Liver (tissue), 9 donors: Measurements from ENCODE around the gene PHACTR4. TPM values are rescaled to one million over a fixed set of nuclear protein-coding genes. Genes with fewer than 3 reads are reported as not detected.

Experiments
- DNase-seq: peaks from one replicate; pipeline ENCODE4 v3.0.0-alpha.2; 2017; ENCODE audit warnings: low spot score
- H3K27ac ChIP-seq, 2 donors: one replicate each; pipeline ENCODE4 v1.7.0; 2013; ENCODE audit warnings: inconsistent platforms in 2 of 2, low read length in 2 of 2, control low read depth in 1 of 2, low read depth in 1 of 2, mild to moderate bottlenecking in 1 of 2
- H3K27me3 ChIP-seq, 4 donors: one replicate each; pipeline versions ENCODE4 v1.6.1 to v1.7.0; 2013; ENCODE audit warnings: low read length in 3 of 4, inconsistent platforms in 1 of 4, mild to moderate bottlenecking in 1 of 4, moderate library complexity in 1 of 4; ENCODE audit not compliant: control insufficient read depth in 4 of 4, insufficient read depth in 4 of 4
- H3K36me3 ChIP-seq, 4 donors: one replicate each; pipeline versions ENCODE4 v1.6.1 to v1.7.0; 2013; ENCODE audit warnings: low read length in 3 of 4, mild to moderate bottlenecking in 3 of 4, low read depth in 1 of 4, moderate library complexity in 1 of 4; ENCODE audit not compliant: control insufficient read depth in 4 of 4, insufficient read depth in 3 of 4
- H3K4me1 ChIP-seq, 4 donors: one replicate each; pipeline versions ENCODE4 v1.6.1 to v1.7.0; 2013; ENCODE audit warnings: low read length in 3 of 4, mild to moderate bottlenecking in 3 of 4, moderate library complexity in 1 of 4; ENCODE audit not compliant: control insufficient read depth in 4 of 4, insufficient read depth in 4 of 4
- H3K4me3 ChIP-seq, 3 donors: one replicate each; pipeline versions ENCODE4 v1.6.1 to v1.7.0; 2013; ENCODE audit warnings: low read length in 3 of 3, control low read depth in 1 of 3, low read depth in 1 of 3, mild to moderate bottlenecking in 1 of 3
- H3K9ac ChIP-seq, 2 donors: one replicate each; pipeline ENCODE4 v1.7.0; 2013; ENCODE audit warnings: low read length in 2 of 2, mild to moderate bottlenecking in 2 of 2, moderate library complexity in 2 of 2, control low read depth in 1 of 2, low read depth in 1 of 2
- H3K9me3 ChIP-seq, 4 donors: one replicate each; pipeline versions ENCODE4 v1.6.1 to v1.7.0; 2013; ENCODE audit warnings: low read length in 3 of 4; ENCODE audit not compliant: control insufficient read depth in 4 of 4
- ATF3 ChIP-seq: IDR thresholded peaks from 2 replicates; pipeline ENCODE4 v1.6.1; 2016; ENCODE audit warnings: antibody characterized with exemption
- EGR1 ChIP-seq, 2 donors: IDR thresholded peaks; 2 replicates each; pipeline ENCODE4 v1.6.1; 2016 to 2018; ENCODE audit warnings: antibody characterized with exemption in 2 of 2, low read depth in 2 of 2
- FOXA1 ChIP-seq: IDR thresholded peaks from 2 replicates; pipeline ENCODE4 v1.6.1; 2016; ENCODE audit warnings: antibody characterized with exemption
- FOXA2 ChIP-seq: IDR thresholded peaks from 2 replicates; pipeline ENCODE4 v1.6.1; 2016; ENCODE audit warnings: antibody characterized with exemption
- GABPA ChIP-seq, 2 donors: IDR thresholded peaks in 1 of 2; conservative IDR thresholded peaks in 1 of 2; 2 replicates each; pipeline ENCODE4 v1.6.1; 2016; ENCODE audit warnings: antibody characterized with exemption in 2 of 2, mild to moderate bottlenecking in 1 of 2, moderate library complexity in 1 of 2
- HNF4A ChIP-seq, 2 donors: conservative IDR thresholded peaks; 2 replicates each; pipeline ENCODE4 v1.6.1; 2016; ENCODE audit warnings: antibody characterized with exemption in 2 of 2, mild to moderate bottlenecking in 2 of 2
- HNF4G ChIP-seq: IDR thresholded peaks from 2 replicates; pipeline ENCODE4 v1.6.1; 2016; ENCODE audit warnings: antibody characterized with exemption
- JUND ChIP-seq, 2 donors: IDR thresholded peaks; 2 replicates each; pipeline ENCODE4 v1.6.1; 2016; ENCODE audit warnings: antibody characterized with exemption in 2 of 2
- MAX ChIP-seq: IDR thresholded peaks from 2 replicates; pipeline ENCODE4 v1.6.1; 2016; ENCODE audit warnings: antibody characterized with exemption
- NR2F2 ChIP-seq: IDR thresholded peaks from 2 replicates; pipeline ENCODE4 v1.6.1; 2016; ENCODE audit warnings: antibody characterized with exemption
- RAD21 ChIP-seq, 2 donors: IDR thresholded peaks; 2 replicates each; pipeline ENCODE4 v1.6.1; 2016; ENCODE audit warnings: antibody characterized with exemption in 2 of 2, mild to moderate bottlenecking in 2 of 2
- RXRA ChIP-seq, 2 donors: IDR thresholded peaks; 2 replicates each; pipeline ENCODE4 v1.6.1; 2017 to 2018; ENCODE audit warnings: antibody characterized with exemption in 2 of 2, mild to moderate bottlenecking in 1 of 2
- SP1 ChIP-seq: IDR thresholded peaks from 2 replicates; pipeline ENCODE4 v1.6.1; 2018; ENCODE audit warnings: antibody characterized with exemption, mild to moderate bottlenecking
- TAF1 ChIP-seq: conservative IDR thresholded peaks from 2 replicates; pipeline ENCODE4 v1.6.1; 2016; ENCODE audit warnings: antibody characterized with exemption, mild to moderate bottlenecking
- YY1 ChIP-seq: IDR thresholded peaks from 2 replicates; pipeline ENCODE4 v1.6.1; 2016; ENCODE audit warnings: antibody characterized with exemption, mild to moderate bottlenecking
- WGBS: extraction: QIAGEN DNeasy Blood & Tissue Kit; methylation state at CpG from one replicate; pipeline ENCODE4 v1.1.7; 2013; 5-methylcytosine and 5-hydroxymethylcytosine counted together
- polyA plus RNA-seq, 2 donors: library from polyadenylated mRNA; stranded (reverse) in 1 of 2; unstranded in 1 of 2; fragments of 200-250 nt in 1 of 2; fragments of >200 nt in 1 of 2; fragmentation: Nextera tagmentation in 1 of 2; extraction: Ambion mirVana in 1 of 2; gene quantifications; one replicate each; pipeline versions ENCODE4 v1.2.1 to v1.2.3, GENCODE V29; 2013 to 2015
- total RNA-seq, 2 donors: library from RNA; depleted of rRNA; stranded (reverse); fragments of >200 nt; gene quantifications; one replicate each; pipeline ENCODE4 v1.2.3, GENCODE V29; 2014
- TF ChIP-seq, protein P1 (sequence below): IDR thresholded peaks from 2 replicates; pipeline ENCODE4 v1.6.1; 2016; ENCODE audit warnings: antibody characterized with exemption
- TF ChIP-seq, protein P2 (sequence below): IDR thresholded peaks from 2 replicates; pipeline ENCODE4 v1.6.1; 2016; ENCODE audit warnings: antibody characterized with exemption, mild to moderate bottlenecking
- TF ChIP-seq, protein P3 (sequence below): fragments of 150-350 bp; IDR thresholded peaks from 2 replicates; pipeline ENCODE4 v1.5.1; 2017; ENCODE audit warnings: improper control_type of control experiment, low read depth, low read length; ENCODE audit not compliant: missing input control
- donor health status: healthy.
- donor health status: healthy.
- donor health status: healthy.
- donor health status: healthy.
- donor health status: healthy.

The PHACTR4 gene
- total and polyA plus RNA-seq, 4 donors, result 8.9 to 22.6 (median 10.8) TPM

DNA sequence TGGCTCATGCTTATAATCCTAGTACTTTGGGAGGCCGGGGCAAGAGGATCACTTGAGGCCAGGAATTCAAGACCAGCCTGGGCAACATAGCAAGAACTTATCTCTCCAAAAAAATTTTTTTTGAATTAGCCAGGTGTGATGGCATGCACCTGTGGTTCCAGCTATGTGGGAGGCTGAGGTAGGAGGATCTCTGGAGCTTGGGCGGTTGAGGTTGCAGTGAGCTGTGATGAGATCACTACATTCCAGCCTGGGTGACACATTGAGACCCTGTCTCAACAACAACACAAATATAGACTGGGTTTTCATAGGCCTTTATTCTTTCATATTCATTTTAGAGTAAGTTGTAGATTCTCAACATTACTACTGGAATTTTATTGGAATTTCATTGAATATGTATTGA, 27.9 kb upstream of the PHACTR4 start:
- no peaks in the 10 kb centered on the region for H3K4me1 ChIP-seq
- TF ChIP-seq, protein P1, sequence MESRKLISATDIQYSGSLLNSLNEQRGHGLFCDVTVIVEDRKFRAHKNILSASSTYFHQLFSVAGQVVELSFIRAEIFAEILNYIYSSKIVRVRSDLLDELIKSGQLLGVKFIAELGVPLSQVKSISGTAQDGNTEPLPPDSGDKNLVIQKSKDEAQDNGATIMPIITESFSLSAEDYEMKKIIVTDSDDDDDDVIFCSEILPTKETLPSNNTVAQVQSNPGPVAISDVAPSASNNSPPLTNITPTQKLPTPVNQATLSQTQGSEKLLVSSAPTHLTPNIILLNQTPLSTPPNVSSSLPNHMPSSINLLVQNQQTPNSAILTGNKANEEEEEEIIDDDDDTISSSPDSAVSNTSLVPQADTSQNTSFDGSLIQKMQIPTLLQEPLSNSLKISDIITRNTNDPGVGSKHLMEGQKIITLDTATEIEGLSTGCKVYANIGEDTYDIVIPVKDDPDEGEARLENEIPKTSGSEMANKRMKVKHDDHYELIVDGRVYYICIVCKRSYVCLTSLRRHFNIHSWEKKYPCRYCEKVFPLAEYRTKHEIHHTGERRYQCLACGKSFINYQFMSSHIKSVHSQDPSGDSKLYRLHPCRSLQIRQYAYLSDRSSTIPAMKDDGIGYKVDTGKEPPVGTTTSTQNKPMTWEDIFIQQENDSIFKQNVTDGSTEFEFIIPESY, result no peak
- no peak for TF ChIP-seq RAD21 (IDR thresholded peaks at IDR 0.05)
- TF ChIP-seq YY1, result no peak
- no peak for TF ChIP-seq NR2F2
- no peak for TF ChIP-seq FOXA2
- TF ChIP-seq, protein P2, sequence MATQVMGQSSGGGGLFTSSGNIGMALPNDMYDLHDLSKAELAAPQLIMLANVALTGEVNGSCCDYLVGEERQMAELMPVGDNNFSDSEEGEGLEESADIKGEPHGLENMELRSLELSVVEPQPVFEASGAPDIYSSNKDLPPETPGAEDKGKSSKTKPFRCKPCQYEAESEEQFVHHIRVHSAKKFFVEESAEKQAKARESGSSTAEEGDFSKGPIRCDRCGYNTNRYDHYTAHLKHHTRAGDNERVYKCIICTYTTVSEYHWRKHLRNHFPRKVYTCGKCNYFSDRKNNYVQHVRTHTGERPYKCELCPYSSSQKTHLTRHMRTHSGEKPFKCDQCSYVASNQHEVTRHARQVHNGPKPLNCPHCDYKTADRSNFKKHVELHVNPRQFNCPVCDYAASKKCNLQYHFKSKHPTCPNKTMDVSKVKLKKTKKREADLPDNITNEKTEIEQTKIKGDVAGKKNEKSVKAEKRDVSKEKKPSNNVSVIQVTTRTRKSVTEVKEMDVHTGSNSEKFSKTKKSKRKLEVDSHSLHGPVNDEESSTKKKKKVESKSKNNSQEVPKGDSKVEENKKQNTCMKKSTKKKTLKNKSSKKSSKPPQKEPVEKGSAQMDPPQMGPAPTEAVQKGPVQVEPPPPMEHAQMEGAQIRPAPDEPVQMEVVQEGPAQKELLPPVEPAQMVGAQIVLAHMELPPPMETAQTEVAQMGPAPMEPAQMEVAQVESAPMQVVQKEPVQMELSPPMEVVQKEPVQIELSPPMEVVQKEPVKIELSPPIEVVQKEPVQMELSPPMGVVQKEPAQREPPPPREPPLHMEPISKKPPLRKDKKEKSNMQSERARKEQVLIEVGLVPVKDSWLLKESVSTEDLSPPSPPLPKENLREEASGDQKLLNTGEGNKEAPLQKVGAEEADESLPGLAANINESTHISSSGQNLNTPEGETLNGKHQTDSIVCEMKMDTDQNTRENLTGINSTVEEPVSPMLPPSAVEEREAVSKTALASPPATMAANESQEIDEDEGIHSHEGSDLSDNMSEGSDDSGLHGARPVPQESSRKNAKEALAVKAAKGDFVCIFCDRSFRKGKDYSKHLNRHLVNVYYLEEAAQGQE, result no peak
- TF ChIP-seq EGR1 (IDR thresholded peaks at IDR 0.05; ENCODE audit: low read depth in 2 of 2), result no peak
- no peak for TF ChIP-seq GABPA (IDR thresholded peaks at IDR 0.05 in 1 of 2, conservative IDR thresholded peaks at IDR 0.05 in 1 of 2)
- TF ChIP-seq, protein P3, sequence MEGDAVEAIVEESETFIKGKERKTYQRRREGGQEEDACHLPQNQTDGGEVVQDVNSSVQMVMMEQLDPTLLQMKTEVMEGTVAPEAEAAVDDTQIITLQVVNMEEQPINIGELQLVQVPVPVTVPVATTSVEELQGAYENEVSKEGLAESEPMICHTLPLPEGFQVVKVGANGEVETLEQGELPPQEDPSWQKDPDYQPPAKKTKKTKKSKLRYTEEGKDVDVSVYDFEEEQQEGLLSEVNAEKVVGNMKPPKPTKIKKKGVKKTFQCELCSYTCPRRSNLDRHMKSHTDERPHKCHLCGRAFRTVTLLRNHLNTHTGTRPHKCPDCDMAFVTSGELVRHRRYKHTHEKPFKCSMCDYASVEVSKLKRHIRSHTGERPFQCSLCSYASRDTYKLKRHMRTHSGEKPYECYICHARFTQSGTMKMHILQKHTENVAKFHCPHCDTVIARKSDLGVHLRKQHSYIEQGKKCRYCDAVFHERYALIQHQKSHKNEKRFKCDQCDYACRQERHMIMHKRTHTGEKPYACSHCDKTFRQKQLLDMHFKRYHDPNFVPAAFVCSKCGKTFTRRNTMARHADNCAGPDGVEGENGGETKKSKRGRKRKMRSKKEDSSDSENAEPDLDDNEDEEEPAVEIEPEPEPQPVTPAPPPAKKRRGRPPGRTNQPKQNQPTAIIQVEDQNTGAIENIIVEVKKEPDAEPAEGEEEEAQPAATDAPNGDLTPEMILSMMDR, result no peak
- TF ChIP-seq MAX, result no peak
- no peak for TF ChIP-seq TAF1
- no peak for TF ChIP-seq HNF4G
- TF ChIP-seq FOXA1, result no peak
- no peak for TF ChIP-seq ATF3
- no peak for TF ChIP-seq RXRA (IDR thresholded peaks at IDR 0.05)
- no peak for TF ChIP-seq SP1
- no peak for TF ChIP-seq JUND (IDR thresholded peaks at IDR 0.05)
- no peak for TF ChIP-seq HNF4A (conservative IDR thresholded peaks at IDR 0.05)

More for the DNA sequence above, 27.9 kb upstream of the PHACTR4 start:
- Histone ChIP-seq H3K27ac (no peak overlapping the region), H3K36me3 (no peaks in the 10 kb centered on the region), H3K4me3 (no peak overlapping the region), H3K27me3 (no peaks in the 10 kb centered on the region), H3K9me3 (no peaks in the 10 kb centered on the region), H3K9ac (no peak overlapping the region)
- DNase-seq, result no peak
- WGBS, result 94% methylated on average over 2 of the region's 2 CpGs
